ENCODE results near the gene USP34.
"Not testable (repeated sequence)": the region's sequence is repeated elsewhere in the genome, so short reads cannot be mapped to it uniquely, and the experiment has no call there.

USP34 gene

GRCh38 chr2:61238219-61239012 lies 232.5 kb downstream of the USP34 start:
- DNase-seq = no peak

GRCh38 chr2:61235716-61236115 lies 235.2 kb downstream of the USP34 start:
- DNase-seq = no peak

- no peak for DNase-seq
Measured at GRCh38 chr2:61233581-61233980, 237.3 kb downstream of the USP34 start.

DNA sequence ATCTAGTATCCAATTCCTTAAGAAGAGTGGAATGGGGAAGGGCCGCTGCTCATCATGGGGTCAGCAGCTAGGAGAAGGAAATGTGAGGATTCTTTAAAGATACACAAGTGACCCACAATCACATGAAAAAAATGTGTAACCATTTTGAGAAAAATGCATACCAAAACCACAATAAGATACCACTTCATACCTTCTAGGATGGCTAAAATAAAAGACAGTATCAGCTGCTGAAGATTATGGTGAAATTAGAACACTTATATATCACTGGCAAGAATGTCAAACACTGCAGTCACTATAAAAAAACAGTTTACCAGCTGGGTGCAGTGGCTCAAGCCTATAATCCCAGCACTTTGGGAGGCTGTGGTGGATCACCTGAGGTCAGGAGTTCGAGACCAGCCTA lies 241.0 kb downstream of the USP34 start:
- DNase-seq = peak; percentile 14

DNA sequence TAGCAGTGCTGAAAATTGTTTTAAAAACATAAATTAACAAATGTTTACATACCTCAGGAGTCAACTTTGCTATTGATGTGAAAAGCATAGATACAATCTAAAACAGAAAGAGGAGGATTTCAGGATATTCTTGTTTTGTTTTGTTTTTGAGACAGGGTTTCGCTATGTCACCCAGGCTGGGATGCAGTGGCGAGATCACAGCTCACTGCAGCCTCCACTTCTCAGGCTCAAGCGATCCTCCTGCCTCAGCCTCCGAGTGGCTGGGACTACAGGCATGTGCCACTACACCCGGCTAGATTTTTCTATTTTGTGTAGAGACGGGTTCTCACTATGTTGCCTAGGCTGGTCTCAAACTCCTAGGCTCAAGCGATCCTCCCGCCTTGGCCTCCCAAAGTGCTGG lies 248.3 kb downstream of the USP34 start:
- DNase-seq = no peak

DNA sequence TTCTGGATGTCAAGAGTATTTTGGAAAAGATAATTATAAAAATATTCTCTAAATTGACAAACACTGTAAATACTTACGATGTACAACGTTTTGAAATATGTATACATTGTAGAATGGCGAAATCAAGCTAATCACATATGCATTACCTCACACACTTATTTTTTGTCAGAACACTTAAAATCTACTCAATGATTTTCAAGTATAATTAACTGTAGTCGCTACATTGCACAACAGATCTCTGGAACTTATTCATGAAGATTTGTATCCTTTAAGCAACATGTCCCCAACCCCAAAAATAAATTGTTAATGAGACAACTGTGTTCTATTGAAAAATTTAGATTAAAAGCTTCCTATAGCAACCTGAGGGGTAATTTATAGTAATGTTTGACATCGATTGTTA lies 249.1 kb downstream of the USP34 start:
- DNase-seq = no peak

DNA sequence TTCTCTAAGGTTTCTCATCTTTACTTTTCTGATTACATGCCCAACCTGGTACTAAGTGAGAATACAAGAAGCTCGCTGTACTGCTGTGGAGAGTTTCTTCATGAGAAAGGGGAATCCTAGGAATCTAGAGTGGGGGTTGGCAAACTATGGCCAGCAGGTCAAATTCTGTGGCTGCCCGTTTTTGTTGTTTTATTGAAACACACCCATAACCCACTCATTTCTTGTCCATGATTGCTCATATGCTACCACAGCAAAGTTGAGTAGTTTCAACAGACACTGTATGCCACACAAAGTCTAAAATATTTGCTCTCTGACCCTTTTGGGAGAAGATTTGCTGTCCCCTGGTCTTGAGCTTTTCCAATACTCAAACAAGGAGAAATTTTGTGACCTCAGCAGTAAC lies 250.1 kb downstream of the USP34 start:
- DNase-seq = peak; percentile 65

- DNase-seq = no peak
Measured at GRCh38 chr2:61218817-61219170, 252.1 kb downstream of the USP34 start.

DNA sequence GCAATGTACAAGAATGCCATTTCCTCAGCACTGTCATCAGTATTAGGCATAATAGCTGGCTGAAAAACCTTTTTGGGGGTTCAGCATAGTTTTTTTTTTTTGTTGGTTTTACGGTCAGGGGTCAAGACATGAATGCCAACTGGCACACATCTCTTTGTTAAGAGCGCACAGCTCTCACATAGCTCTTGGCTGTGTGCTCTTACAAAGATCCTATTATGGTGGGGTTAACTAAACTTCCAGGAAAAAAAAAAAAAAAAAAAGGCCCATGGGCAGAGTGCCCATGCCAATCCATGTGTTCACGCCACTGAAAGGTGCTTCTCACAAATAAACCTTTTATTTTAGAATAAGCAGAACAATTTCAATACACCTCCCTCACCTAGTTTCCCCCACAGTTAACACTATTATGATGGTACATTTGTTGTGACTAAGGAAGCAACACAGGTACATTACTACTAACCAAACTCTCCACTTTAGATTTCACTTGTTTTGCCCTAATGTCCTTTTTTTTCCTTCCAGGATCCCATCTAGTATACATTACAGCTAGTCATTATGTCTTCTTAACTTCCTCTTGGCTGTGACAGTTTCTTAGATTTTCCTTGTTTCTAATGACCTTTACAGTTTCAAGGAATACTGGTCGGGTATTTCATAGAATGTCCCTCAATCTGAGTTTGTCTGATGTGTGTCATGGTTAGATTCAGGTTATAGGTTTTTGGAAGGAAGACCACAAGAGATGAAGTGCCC lies 252.6 kb downstream of the USP34 start:
- DNase-seq = no peak

- no peak for DNase-seq
Measured at GRCh38 chr2:61214171-61214570, 256.7 kb downstream of the USP34 start.

DNA sequence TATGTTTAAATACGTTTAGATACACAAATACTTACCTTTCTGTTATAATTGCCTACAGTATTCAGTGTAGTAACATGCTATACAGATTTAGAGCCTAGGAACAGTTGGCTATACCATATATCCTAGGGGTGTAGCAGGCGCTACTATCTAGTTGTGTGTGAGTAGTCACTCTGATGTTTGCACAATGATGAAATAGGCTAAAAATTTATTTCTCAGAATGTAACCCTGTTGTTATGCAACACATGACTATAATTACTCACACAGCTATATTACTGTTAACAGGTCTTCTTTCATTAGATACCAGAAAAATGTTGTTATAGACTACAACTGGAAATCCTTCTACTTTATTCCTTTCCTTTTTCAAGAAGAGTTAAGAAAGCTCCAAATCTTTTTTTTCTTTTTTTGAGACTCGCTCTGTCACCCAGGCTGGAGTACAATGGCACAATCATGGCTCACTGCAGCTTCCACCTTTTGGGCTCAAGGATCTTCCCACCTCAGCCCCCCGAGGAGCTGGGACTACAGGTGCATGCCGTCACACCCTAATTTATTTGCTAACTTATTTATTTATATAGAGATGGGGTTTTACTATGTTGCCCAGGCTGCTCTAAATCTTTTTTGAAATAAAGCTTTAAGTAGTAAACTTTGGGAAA lies 260.4 kb downstream of the USP34 start:
- peak; percentile 78 for DNase-seq

DNA sequence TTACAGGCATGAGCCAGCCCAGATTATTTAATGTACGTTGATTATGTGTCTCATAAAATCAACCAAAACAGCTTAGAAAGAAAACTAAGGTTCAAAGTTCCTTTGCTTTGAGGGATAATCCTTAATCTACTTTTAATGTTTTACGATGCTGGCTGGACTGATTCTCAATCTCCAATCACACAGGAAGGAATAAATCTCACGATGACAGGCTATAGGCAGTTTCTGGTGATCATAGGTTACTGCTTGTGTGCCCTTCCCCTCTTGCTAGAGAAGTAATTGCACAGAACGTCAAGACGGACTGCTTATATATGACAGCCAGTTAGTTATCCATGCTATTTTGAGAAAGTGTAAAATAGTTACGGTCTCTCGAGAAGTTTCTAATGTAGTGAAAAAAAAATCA lies 265.8 kb downstream of the USP34 start:
- no peak for DNase-seq

DNA sequence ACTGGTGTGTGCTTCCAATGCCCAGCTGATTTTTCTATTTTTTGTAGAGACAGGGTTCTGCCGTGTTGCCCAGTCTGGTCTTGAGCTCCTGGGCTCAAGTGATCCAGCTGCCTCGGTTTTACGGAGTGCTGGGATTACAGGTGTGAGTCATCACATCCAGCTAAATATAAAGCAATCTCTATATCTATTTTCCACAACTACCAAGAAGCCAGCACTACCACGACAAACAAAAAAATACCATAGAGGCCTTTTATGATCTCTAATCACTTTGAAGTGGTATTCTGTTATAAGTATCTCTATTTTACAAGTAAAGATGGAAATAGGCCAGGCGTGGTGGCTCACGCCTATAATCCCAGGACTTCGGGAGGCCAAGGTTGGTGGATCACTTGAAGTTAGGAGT lies 274.2 kb downstream of the USP34 start:
- no peak for DNase-seq

DNA sequence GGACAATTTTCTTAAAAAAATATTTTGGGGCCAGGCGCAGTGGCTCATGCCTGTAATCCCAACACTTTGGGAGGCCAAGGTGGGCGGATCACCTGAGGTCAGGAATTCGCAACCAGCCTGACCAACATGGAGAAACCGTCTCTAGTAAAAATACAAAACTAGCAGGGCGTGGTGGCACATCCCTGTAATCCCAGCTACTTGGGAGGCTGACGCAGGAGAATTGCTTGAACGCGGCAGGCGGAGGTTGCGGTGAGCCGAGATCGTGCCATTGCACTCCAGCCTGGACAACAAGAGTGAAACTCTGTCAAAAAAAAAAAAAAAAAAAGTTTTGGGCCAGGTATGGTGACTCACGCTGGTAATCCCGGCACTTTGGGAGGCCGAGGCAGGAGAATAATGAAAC lies 276.2 kb downstream of the USP34 start:
- not testable (repeated sequence) for DNase-seq

DNA sequence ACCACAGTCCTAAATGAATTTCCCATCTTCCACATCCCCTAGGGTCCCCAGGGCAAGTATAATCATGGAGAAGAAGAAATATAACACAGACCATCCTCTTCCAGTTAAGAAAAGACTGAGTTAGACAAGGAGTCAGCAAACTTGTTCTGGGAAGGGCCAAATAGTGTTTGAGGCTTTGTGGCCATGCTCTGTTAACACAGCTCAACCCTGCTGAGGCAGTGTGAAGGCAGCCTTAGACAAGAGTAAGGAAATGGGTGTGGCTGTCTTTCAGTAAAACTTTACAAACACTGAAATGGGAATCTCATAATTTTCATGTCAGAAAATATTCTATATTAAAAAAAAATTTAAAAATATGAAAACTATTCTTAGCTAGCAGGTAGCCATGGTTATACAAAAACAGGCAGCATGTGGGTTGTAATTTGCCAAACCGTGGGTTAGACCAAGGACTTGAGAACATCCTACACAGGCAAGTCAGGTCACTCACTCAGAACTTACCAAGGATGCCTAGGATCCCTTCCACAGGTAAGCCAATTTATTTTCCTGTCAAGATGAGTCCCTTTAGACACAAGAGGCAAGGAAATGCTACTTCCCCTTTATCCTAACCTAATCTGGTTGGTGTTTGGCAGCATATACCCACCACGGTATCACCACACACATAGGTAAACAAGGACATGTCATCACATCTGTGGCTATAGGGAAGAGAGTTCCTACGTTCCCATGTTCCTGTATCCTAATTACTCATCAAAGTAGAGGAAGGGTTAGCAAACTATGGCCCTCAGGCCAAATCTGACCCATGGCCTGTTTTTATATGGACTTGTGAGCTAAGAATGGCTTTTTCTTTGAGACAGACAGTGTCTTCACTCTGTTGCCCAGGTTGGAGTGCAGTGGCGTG lies 277.0 kb downstream of the USP34 start:
- no peak for DNase-seq

DNA sequence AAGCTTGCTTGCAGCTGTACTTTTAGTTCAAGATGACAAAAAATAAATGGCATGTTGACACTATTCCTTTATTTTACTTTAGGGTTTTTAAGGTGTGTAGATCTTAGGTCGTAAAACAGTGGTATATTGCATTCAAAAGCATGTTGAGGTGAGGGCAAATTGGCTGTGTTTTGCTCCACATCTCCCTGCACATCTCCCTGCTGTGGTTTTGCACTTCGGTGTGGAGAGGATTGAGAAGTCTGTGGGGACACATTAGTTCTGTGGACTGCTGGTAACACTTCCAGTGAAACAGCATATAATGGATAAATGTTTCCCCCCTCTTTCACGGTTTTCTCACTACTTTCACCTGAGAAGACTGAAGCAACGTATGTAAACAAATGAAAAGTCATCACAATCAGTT lies 283.8 kb downstream of the USP34 start:
- no peak for DNase-seq

GRCh38 chr2:61185231-61185728 lies 285.6 kb downstream of the USP34 start:
- DNase-seq = no peak

DNA sequence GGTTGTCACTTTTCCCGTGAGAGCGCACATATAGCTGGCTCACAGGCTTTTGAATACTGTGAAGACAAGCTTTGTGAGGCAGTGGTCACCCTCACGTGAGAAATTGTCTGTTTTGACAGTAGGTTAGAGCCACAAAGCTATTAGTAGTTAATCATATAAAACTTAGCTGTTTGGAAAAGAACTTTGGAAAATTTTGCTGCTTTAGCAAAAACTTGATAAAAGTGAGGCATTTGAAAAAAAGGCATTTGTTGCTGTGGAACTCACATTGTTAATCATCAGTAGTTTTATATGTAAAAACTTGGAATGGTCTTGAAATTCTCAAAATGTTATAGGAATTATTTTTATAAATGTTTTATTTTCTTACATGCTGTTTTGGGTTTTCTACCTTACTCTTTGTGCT lies 286.6 kb downstream of the USP34 start:
- no peak for DNase-seq

- no peak for DNase-seq
Measured at GRCh38 chr2:61183795-61184194, 287.1 kb downstream of the USP34 start.

DNA sequence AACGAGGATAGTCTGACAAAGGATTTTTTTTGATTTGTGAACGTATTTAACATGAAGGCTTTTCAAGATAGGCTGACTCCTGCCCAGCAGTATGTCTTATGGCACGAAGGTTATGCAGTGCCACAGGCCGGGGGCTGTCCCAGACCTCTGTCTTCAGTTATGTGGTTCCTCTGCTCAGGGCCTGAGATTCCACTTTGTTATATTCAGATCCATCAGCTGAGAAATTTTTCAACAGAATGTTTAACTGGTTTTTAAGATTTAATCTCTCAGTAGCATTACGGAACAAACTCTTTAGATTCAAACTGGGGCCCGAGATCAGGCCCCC lies 288.9 kb downstream of the USP34 start:
- no peak for DNase-seq

DNA sequence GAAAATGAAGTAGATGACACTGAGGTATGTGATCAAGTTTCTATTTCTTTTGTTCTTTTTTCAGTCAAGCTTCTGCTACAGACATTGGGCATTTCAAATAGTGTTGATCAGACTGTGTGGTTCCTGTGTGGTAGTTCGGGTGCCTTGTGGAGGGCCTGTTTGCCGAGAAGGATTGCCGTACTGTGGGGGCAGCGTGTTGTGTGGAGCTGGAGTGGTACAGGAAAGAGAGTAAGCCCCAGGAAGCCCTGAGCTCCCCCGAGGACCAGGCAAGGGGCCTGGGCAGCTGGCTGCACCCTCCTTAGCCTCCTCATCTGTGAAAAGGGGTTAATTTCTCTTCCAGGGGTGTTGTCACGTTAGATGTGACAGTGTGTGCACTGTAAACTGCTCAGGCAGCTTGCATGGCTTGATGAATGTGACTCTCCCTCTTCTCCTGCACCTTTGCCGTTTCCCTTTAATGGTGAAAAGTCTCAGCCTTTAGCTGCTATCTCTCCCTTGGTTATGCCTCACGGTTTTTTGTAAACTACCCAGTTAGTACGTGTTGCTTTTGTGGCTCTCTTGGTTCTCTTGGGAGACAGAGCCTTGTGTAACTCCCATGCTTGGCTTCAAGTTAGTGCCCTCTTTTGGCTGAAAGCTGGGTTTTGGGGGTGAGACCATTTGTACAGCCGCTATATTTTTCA lies 289.4 kb downstream of the USP34 start:
- no peak for DNase-seq

GRCh38 chr2:61180686-61181085 lies 290.2 kb downstream of the USP34 start:
- no peak for DNase-seq
